HCT116 (cell line): Measurements from ENCODE around the gene CARD9.

Source experiments
- CEBPB ChIP-seq: IDR thresholded peaks from 2 replicates; pipeline ENCODE4 v1.6.1; 2012; ENCODE audit warnings: low read depth
- ELF1 ChIP-seq: IDR thresholded peaks from 2 replicates; pipeline ENCODE4 v1.6.1; 2012; ENCODE audit warnings: low read depth, borderline replicate concordance
- EZH2 ChIP-seq: fragments of 200-600 bp; sonication (generic); IDR thresholded peaks from 2 replicates; pipeline ENCODE4 v1.6.1; 2017; ENCODE audit warnings: antibody characterized with exemption, mixed run types
- POLR2A ChIP-seq: IDR thresholded peaks from 2 replicates; pipeline ENCODE4 v1.7.0; 2011; ENCODE audit warnings: borderline replicate concordance; ENCODE audit not compliant: insufficient read depth, insufficient read length; ENCODE audit errors: extremely low read depth
- POLR2AphosphoS5 ChIP-seq: IDR thresholded peaks from 2 replicates; pipeline ENCODE4 v1.6.1; 2011; ENCODE audit warnings: mild to moderate bottlenecking, low read depth, low read length, moderate library complexity
- RAD21 ChIP-seq: IDR thresholded peaks from 2 replicates; pipeline ENCODE4 v1.6.1; 2012; ENCODE audit warnings: low read depth, mild to moderate bottlenecking
- SIN3A ChIP-seq: IDR thresholded peaks from 2 replicates; pipeline ENCODE4 v1.6.1; 2012; ENCODE audit warnings: low read depth
- SRF ChIP-seq: IDR thresholded peaks from 2 replicates; pipeline ENCODE4 v1.6.1; 2012; ENCODE audit warnings: low read depth
- TCF7L2 ChIP-seq: IDR thresholded peaks from 2 replicates; pipeline ENCODE4 v1.7.0; 2011; ENCODE audit warnings: borderline replicate concordance, inconsistent platforms; ENCODE audit not compliant: insufficient read depth, insufficient read length; ENCODE audit errors: extremely low read depth
- YY1 ChIP-seq: IDR thresholded peaks from 2 replicates; pipeline ENCODE4 v1.6.1; 2011; ENCODE audit warnings: low read length, low read depth, moderate library complexity, mild to moderate bottlenecking; ENCODE audit not compliant: insufficient replicate concordance; ENCODE audit errors: extremely low read depth
- ZNF274 ChIP-seq: fragments of 200-500 bp; sonication (Bioruptor generic); IDR thresholded peaks from 2 replicates; pipeline ENCODE4 v1.6.1; 2014; ENCODE audit warnings: mild to moderate bottlenecking, low read depth, low read length, inconsistent platforms
- TF ChIP-seq, protein P1 (sequence below), 3 experiments: fragments of 200-600 bp in 1 of 3; sonication (generic) in 1 of 3; IDR thresholded peaks in 2 of 3; conservative IDR thresholded peaks in 1 of 3; 2 replicates each; pipeline ENCODE4 v1.5.1; 2012 to 2017; ENCODE audit warnings: low read depth in 2 of 3, low read length in 2 of 3, antibody characterized with exemption in 1 of 3, borderline replicate concordance in 1 of 3, control low read depth in 1 of 3, mild to moderate bottlenecking in 1 of 3, mixed read lengths in 1 of 3, mixed run types in 1 of 3, moderate library complexity in 1 of 3; ENCODE audit not compliant: insufficient read depth in 1 of 3
- TF ChIP-seq, protein P2 (sequence below): IDR thresholded peaks from 2 replicates; pipeline ENCODE4 v1.6.1; 2012; ENCODE audit warnings: low read depth
- TF ChIP-seq, protein P3 (sequence below): IDR thresholded peaks from 2 replicates; pipeline ENCODE4 v1.6.1; 2012

DNA sequence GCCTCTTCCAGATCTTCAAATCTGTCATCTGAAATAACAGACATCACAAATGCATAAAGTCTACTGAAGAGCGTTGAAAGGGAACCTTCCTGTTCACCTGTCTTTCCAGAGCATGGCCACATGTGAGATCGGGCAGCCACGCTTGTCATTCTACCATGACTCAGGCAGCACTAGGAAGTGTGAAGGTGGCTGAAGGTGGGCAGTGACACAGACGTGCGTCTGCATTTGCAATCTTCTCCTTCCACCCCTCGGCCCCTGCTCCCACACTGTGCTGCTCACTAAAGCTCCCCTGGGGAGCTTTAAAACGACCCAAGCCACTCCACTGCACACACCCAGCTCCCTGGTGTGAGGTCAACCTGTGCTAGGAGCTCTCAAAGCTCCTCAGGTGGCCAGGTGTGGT lies 34.4 kb upstream of the CARD9 start:
- TF ChIP-seq TCF7L2 (no peak), YY1 (no peak), SIN3A (no peak), POLR2A (no peak), ZNF274 (no peak), EZH2 (no peak), POLR2AphosphoS5 (no peak), RAD21 (no peak), CEBPB (no peak), ELF1 (no peak), SRF (no peak)
- TF ChIP-seq, protein P1, sequence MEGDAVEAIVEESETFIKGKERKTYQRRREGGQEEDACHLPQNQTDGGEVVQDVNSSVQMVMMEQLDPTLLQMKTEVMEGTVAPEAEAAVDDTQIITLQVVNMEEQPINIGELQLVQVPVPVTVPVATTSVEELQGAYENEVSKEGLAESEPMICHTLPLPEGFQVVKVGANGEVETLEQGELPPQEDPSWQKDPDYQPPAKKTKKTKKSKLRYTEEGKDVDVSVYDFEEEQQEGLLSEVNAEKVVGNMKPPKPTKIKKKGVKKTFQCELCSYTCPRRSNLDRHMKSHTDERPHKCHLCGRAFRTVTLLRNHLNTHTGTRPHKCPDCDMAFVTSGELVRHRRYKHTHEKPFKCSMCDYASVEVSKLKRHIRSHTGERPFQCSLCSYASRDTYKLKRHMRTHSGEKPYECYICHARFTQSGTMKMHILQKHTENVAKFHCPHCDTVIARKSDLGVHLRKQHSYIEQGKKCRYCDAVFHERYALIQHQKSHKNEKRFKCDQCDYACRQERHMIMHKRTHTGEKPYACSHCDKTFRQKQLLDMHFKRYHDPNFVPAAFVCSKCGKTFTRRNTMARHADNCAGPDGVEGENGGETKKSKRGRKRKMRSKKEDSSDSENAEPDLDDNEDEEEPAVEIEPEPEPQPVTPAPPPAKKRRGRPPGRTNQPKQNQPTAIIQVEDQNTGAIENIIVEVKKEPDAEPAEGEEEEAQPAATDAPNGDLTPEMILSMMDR (IDR thresholded peaks at IDR 0.05 in 2 of 3, conservative IDR thresholded peaks at IDR 0.05 in 1 of 3; ENCODE audit: borderline replicate concordance in 1 of 3, insufficient read depth in 1 of 3, low read depth in 2 of 3, low read length in 2 of 3), result no peak
- TF ChIP-seq, protein P2, sequence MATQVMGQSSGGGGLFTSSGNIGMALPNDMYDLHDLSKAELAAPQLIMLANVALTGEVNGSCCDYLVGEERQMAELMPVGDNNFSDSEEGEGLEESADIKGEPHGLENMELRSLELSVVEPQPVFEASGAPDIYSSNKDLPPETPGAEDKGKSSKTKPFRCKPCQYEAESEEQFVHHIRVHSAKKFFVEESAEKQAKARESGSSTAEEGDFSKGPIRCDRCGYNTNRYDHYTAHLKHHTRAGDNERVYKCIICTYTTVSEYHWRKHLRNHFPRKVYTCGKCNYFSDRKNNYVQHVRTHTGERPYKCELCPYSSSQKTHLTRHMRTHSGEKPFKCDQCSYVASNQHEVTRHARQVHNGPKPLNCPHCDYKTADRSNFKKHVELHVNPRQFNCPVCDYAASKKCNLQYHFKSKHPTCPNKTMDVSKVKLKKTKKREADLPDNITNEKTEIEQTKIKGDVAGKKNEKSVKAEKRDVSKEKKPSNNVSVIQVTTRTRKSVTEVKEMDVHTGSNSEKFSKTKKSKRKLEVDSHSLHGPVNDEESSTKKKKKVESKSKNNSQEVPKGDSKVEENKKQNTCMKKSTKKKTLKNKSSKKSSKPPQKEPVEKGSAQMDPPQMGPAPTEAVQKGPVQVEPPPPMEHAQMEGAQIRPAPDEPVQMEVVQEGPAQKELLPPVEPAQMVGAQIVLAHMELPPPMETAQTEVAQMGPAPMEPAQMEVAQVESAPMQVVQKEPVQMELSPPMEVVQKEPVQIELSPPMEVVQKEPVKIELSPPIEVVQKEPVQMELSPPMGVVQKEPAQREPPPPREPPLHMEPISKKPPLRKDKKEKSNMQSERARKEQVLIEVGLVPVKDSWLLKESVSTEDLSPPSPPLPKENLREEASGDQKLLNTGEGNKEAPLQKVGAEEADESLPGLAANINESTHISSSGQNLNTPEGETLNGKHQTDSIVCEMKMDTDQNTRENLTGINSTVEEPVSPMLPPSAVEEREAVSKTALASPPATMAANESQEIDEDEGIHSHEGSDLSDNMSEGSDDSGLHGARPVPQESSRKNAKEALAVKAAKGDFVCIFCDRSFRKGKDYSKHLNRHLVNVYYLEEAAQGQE, result no peak
- TF ChIP-seq, protein P3, sequence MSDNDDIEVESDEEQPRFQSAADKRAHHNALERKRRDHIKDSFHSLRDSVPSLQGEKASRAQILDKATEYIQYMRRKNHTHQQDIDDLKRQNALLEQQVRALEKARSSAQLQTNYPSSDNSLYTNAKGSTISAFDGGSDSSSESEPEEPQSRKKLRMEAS, result no peak
